ENCODE results near the gene FSTL1. TPM values are rescaled to one million over a fixed set of nuclear protein-coding genes. Genes with fewer than 3 reads are reported as not detected.
A peak's percentile ranks its signal among the peaks of the same experiment; 100 is the strongest.

FSTL1 gene
- polyA plus RNA-seq, 1 of the 3 experiments (the other 2 are of a cell fraction): 329 TPM

GRCh38 chr3:120424506-120424905, 26.3 kb downstream of the FSTL1 start:
- Histone ChIP-seq H3F3A (replicated peaks; ENCODE audit: insufficient read depth) (peaks cover 53% of the 10 kb centered on the region), H3K79me2 (ENCODE audit: insufficient read depth) (peaks cover 97% of the 10 kb centered on the region), H3K4me2 (no peak overlapping the region), H3K27ac (ENCODE audit: low read depth in 2 of 2, low read length in 1 of 2) (peak overlapping the region; percentile 92 to 96; a peak in 3 of 4 replicates), H2AFZ (ENCODE audit: low read depth) (no peak overlapping the region), H3K9me3 (no peaks in the 10 kb centered on the region), H3K9me2 (no peaks in the 10 kb centered on the region), H3K36me3 (replicated peaks in 1 of 2; ENCODE audit: control insufficient read depth in 1 of 2, insufficient read depth in 2 of 2, low read length in 1 of 2) (peaks cover 11 to 52% of the 10 kb centered on the region in 2 experiments), H3K4me1 (ENCODE audit: control insufficient read depth in 1 of 2, insufficient read depth in 2 of 2, low read depth in 1 of 2, low read length in 1 of 2) (peaks cover 24 to 70% of the 10 kb centered on the region in 2 experiments), H3K9ac (no peak overlapping the region), H4K20me1 (ENCODE audit: insufficient read depth) (no peaks in the 10 kb centered on the region), H3K27me3 (ENCODE audit: insufficient read depth) (no peaks in the 10 kb centered on the region), H3K4me3 (ENCODE audit: low read depth in 2 of 2, low read length in 1 of 2) (no peak overlapping the region)
- no peak for TF ChIP-seq FOSL2 (IDR thresholded peaks at IDR 0.05; ENCODE audit: borderline replicate concordance, low read depth)
- TF ChIP-seq CHD2 (IDR thresholded peaks at IDR 0.05; ENCODE audit: low read length, partially characterized antibody): no peak
- no peak for TF ChIP-seq MEF2A (IDR thresholded peaks at IDR 0.05; ENCODE audit: borderline replicate concordance, low read depth)
- TF ChIP-seq NFIC (IDR thresholded peaks at IDR 0.05; ENCODE audit: borderline replicate concordance): no peak
- TF ChIP-seq FOXM1 (IDR thresholded peaks at IDR 0.05; ENCODE audit: low read depth): no peak
- TF ChIP-seq RCOR1 (IDR thresholded peaks at IDR 0.05; ENCODE audit: low read length): no peak
- no peak for TF ChIP-seq MXI1 (IDR thresholded peaks at IDR 0.05; ENCODE audit: low read depth, low read length)
- no peak for TF ChIP-seq SIN3A (IDR thresholded peaks at IDR 0.05; ENCODE audit: borderline replicate concordance, low read depth, low read length)
- no peak for TF ChIP-seq CTCF (IDR thresholded peaks at IDR 0.05)
- TF ChIP-seq GATA2 (CRISPR knock-in tag; IDR thresholded peaks at IDR 0.05): no peak
- TF ChIP-seq YY1 (IDR thresholded peaks at IDR 0.05; ENCODE audit: low read depth): no peak
- TF ChIP-seq TAF1 (IDR thresholded peaks at IDR 0.05; ENCODE audit: borderline replicate concordance, low read depth, low read length): no peak
- no peak for TF ChIP-seq RXRA (IDR thresholded peaks at IDR 0.05; ENCODE audit: borderline replicate concordance, low read depth)
- TF ChIP-seq, protein P1, sequence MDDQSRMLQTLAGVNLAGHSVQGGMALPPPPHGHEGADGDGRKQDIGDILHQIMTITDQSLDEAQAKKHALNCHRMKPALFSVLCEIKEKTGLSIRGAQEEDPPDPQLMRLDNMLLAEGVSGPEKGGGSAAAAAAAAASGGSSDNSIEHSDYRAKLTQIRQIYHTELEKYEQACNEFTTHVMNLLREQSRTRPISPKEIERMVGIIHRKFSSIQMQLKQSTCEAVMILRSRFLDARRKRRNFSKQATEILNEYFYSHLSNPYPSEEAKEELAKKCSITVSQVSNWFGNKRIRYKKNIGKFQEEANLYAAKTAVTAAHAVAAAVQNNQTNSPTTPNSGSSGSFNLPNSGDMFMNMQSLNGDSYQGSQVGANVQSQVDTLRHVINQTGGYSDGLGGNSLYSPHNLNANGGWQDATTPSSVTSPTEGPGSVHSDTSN (IDR thresholded peaks at IDR 0.05): no peak
- no peak for TF ChIP-seq EP300 (IDR thresholded peaks at IDR 0.05; ENCODE audit: borderline replicate concordance in 1 of 2, low read depth in 1 of 2, low read length in 1 of 2)
- TF ChIP-seq RFX5 (IDR thresholded peaks at IDR 0.05; ENCODE audit: low read length): no peak
- TF ChIP-seq, protein P2, sequence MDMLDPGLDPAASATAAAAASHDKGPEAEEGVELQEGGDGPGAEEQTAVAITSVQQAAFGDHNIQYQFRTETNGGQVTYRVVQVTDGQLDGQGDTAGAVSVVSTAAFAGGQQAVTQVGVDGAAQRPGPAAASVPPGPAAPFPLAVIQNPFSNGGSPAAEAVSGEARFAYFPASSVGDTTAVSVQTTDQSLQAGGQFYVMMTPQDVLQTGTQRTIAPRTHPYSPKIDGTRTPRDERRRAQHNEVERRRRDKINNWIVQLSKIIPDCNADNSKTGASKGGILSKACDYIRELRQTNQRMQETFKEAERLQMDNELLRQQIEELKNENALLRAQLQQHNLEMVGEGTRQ (IDR thresholded peaks at IDR 0.05; ENCODE audit: borderline replicate concordance, low read depth, low read length): no peak
- TF ChIP-seq GABPA (IDR thresholded peaks at IDR 0.05; ENCODE audit: low read depth): no peak
- TF ChIP-seq TEAD4 (IDR thresholded peaks at IDR 0.05; ENCODE audit: borderline replicate concordance, insufficient read depth): no peak
- TF ChIP-seq, protein P3, sequence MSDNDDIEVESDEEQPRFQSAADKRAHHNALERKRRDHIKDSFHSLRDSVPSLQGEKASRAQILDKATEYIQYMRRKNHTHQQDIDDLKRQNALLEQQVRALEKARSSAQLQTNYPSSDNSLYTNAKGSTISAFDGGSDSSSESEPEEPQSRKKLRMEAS (IDR thresholded peaks at IDR 0.05; ENCODE audit: low read depth): no peak
- no peak for DNase-seq
- ChIA-PET CTCF (interaction anchor here (3.2 to 12.9 kb wide), 3 partner anchors 8 to 134 kb away, joined by 12 to 269 read pairs (median 17); no protein-coding TSS in a partner anchor), POLR2A (no interaction called here)
- 82% methylated on average over 6 of the region's 6 CpGs for WGBS (ENCODE audit: low lambda C conversion rate)

Measured in SK-N-SH (cell line).